Bronchial epithelial cell (primary cell): ENCODE data around the gene KIF11. TPM values are rescaled to one million over a fixed set of nuclear protein-coding genes. Genes with fewer than 3 reads are reported as not detected.
"Not testable (repeated sequence)": the region's sequence is repeated elsewhere in the genome, so short reads cannot be mapped to it uniquely, and the experiment has no call there.

Source experiments
- DNase-seq: peaks from one replicate; pipeline ENCODE4 v3.0.0-alpha.2; 2010; ENCODE audit warnings: low read depth
- FAIRE-seq: peaks from 2 replicates; lab custom pipeline; 2011; peaks lifted over from hg19 to GRCh38; lab: Jason Lieb, UNC
- H3K27me3 ChIP-seq: 2 replicates; pipeline ENCODE4 v1.5.1; 2011; ENCODE audit warnings: low read length; ENCODE audit not compliant: control insufficient read depth, insufficient read depth
- H3K36me3 ChIP-seq: 2 replicates; pipeline ENCODE4 v1.5.1; 2011; ENCODE audit warnings: low read length; ENCODE audit not compliant: control insufficient read depth, insufficient read depth
- H3K4me3 ChIP-seq: 2 replicates; pipeline ENCODE4 v1.5.1; 2011; ENCODE audit warnings: mild to moderate bottlenecking, low read depth, low read length, control low read depth
- CTCF ChIP-seq: IDR thresholded peaks from 2 replicates; pipeline ENCODE4 v1.5.1; 2011; ENCODE audit warnings: mild to moderate bottlenecking, moderate library complexity, low read length, control low read depth, inconsistent platforms; ENCODE audit not compliant: insufficient read depth, severe bottlenecking
- total RNA-seq: library from RNA; depleted of rRNA; stranded (reverse); fragments of >200 nt; gene quantifications from 2 replicates; pipeline ENCODE4 v1.2.1, GENCODE V29; 2014

The KIF11 gene
- total RNA-seq, 1 donor from 2014 or later, result 1.1 TPM

DNA sequence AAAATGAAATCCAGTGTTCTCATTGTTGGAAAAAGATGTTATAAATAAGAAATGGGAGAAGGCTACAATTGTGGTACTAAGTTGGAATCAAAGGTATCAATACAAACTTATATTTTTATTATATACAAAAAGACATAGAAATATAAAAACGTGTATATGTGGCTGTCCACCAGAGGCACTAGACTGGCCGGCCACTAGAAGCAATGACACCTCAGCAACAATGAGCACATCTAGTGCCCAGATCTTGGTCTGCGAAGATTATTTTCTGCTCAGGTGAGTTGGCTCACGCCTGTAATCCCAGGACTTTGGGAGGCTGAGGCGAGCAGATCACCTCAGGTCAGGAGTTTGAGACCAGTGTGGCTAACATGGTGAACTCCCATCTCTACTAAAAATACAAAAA is 40.6 kb upstream of the KIF11 start:
- Histone ChIP-seq H3K4me3 (no peak overlapping the region), H3K36me3 (peaks cover 3% of the 10 kb centered on the region), H3K27me3 (no peaks in the 10 kb centered on the region)
- TF ChIP-seq CTCF, result peak; percentile 9
- DNase-seq (no peak), FAIRE-seq (no peak)

DNA sequence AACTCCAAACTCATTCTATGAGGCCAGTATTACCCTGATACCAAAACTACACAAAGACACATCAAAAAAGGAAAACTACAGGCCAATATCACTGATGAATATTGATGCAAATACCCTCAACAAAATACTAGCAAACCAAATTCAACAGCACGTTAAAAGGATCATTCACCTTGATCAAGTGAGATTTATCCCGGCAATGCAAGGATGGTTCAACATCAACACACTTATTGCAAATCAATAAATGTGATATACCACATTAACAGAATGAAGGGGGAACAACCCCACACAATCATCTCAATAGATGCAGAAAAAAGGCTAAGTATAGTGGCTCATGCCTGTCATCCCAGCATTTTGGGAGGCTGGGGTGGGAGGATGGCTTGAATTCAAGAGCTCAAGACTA is 39.0 kb upstream of the KIF11 start:
- Histone ChIP-seq H3K27me3 (no peaks in the 10 kb centered on the region), H3K4me3 (no peak overlapping the region), H3K36me3 (peaks cover 3% of the 10 kb centered on the region)
- TF ChIP-seq CTCF, result no peak
- DNase-seq, result no peak
- no peak for FAIRE-seq

DNA sequence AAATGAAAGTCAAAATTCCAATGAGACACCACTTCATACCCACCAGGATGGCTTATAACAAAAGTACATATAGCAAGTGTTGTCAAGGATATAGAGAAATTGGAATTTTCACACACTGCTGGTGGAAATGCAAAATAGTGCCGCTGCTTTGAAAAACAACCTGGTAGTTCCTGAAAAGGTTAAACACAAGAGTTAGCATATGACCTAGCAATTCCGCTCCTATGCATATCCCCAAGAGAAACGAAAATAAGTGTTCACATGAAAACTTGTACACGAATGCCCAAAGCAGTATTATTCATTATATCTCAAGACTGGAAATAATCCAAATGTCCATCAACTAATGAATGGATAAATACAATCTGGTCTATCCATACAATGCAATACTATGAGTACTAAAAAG is 33.9 kb upstream of the KIF11 start:
- H3K27me3 ChIP-seq, result no peaks in the 10 kb centered on the region
- TF ChIP-seq CTCF, result no peak
- no peak overlapping the region for H3K4me3 ChIP-seq
- FAIRE-seq, result no peak
- H3K36me3 ChIP-seq, result peaks cover 1% of the 10 kb centered on the region
- no peak for DNase-seq

- no peaks in the 10 kb centered on the region for H3K36me3 ChIP-seq
- TF ChIP-seq CTCF, result no peak
- FAIRE-seq, result no peak
- no peak overlapping the region for H3K4me3 ChIP-seq
- H3K27me3 ChIP-seq, result no peaks in the 10 kb centered on the region
- no peak for DNase-seq
Measured at GRCh38 chr10:92562424-92562823, 30.5 kb upstream of the KIF11 start.

GRCh38 chr10:92567952-92568600 is 24.9 kb upstream of the KIF11 start:
- Histone ChIP-seq H3K27me3 (no peaks in the 10 kb centered on the region), H3K4me3 (no peak overlapping the region), H3K36me3 (no peaks in the 10 kb centered on the region)
- FAIRE-seq, result no peak
- DNase-seq, result peak; percentile 82
- no peak for TF ChIP-seq CTCF

GRCh38 chr10:92569071-92569470 is 23.9 kb upstream of the KIF11 start:
- Histone ChIP-seq H3K36me3 (no peaks in the 10 kb centered on the region), H3K27me3 (no peaks in the 10 kb centered on the region), H3K4me3 (no peak overlapping the region)
- FAIRE-seq, result no peak
- no peak for TF ChIP-seq CTCF
- no peak for DNase-seq

DNA sequence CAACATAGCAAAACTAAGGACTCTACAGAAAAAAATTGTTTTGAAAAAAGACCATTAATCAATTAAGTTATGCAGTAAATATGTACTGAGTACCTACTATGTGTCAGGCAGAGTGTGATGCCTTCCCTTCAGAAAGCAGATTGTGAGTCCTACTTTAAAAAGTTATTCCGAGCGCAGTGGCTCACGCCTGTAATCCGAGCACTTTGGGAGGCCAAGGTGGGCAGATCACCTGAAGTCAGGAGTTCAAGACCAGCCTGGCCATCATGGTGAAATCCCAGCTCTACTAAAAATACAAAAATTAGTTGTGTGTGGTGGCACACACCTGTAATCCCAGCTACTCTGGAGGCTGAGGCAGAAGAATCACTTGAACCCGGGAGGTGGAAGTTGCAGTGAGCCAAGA is 23.3 kb upstream of the KIF11 start:
- FAIRE-seq, H3K4me3 ChIP-seq, H3K36me3 ChIP-seq, DNase-seq, H3K27me3 ChIP-seq: not testable (repeated sequence)
